ENCODE results near the gene PRKCE. TPM values are rescaled to one million over a fixed set of nuclear protein-coding genes. Genes with fewer than 3 reads are reported as not detected.

PRKCE gene
- total RNA-seq, 1 experiment from 2014 or later = 2.4 TPM

- Histone ChIP-seq H3K4me3 (ENCODE audit: low read depth, low read length, poor library complexity, severe bottlenecking) (no peak overlapping the region), H3K27me3 (replicated peaks; ENCODE audit: insufficient read depth, low read depth, low read length, poor library complexity) (no peaks in the 10 kb centered on the region), H3K4me1 (ENCODE audit: insufficient read depth, low read length, poor library complexity, severe bottlenecking) (peaks cover 38% of the 10 kb centered on the region), H3K27ac (ENCODE audit: low read depth, low read length, poor library complexity, severe bottlenecking) (no peak overlapping the region), H3K9me3 (ENCODE audit: low read depth, low read length, poor library complexity, severe bottlenecking) (no peaks in the 10 kb centered on the region), H3K36me3 (ENCODE audit: insufficient read depth, low read length, poor library complexity, severe bottlenecking) (no peaks in the 10 kb centered on the region)
- 0 out of 2 replicates have a peak, but pooled peaks have one; percentile 16 for TF ChIP-seq CTCF (conservative IDR thresholded peaks at IDR 0.05; ENCODE audit: low read depth, low read length)
- TF ChIP-seq EZH2 (IDR thresholded peaks at IDR 0.05; ENCODE audit: borderline replicate concordance, low read depth, low read length, poor library complexity, severe bottlenecking) = no peak
- intact Hi-C loops (cut with micrococcal nuclease; ENCODE audit: unreplicated experiment) = no loop called here
- BruUV-seq (replicated peaks) = no TSS peak
- no peak for DNase-seq (ENCODE audit: low spot score)
- ChIA-PET CTCF (interaction anchor here (0.9 kb wide), 1 partner anchor 293 kb away, joined by 6 read pairs; no protein-coding TSS in a partner anchor), POLR2A (ENCODE audit: low non-redundant PET) (no interaction called here)
Observed at GRCh38 chr2:45943219-45944044, 292.0 kb downstream of the PRKCE start.

GRCh38 chr2:45944074-45944473 lies 292.6 kb downstream of the PRKCE start:
- no peak for TF ChIP-seq EZH2 (IDR thresholded peaks at IDR 0.05; ENCODE audit: borderline replicate concordance, low read depth, low read length, poor library complexity, severe bottlenecking)
- TF ChIP-seq CTCF (conservative IDR thresholded peaks at IDR 0.05; ENCODE audit: low read depth, low read length) = no peak
- H3K4me3 ChIP-seq (ENCODE audit: low read depth, low read length, poor library complexity, severe bottlenecking) = no peak overlapping the region
- no peaks in the 10 kb centered on the region for H3K36me3 ChIP-seq (ENCODE audit: insufficient read depth, low read length, poor library complexity, severe bottlenecking)
- BruUV-seq (replicated peaks) = no TSS peak
- intact Hi-C loops (cut with micrococcal nuclease; ENCODE audit: unreplicated experiment) = no loop called here
- DNase-seq (ENCODE audit: low spot score) = peak; percentile 42
- no peaks in the 10 kb centered on the region for H3K9me3 ChIP-seq (ENCODE audit: low read depth, low read length, poor library complexity, severe bottlenecking)
- ChIA-PET CTCF (interaction anchor here (0.9 kb wide), 1 partner anchor 294 kb away, joined by 6 read pairs; no protein-coding TSS in a partner anchor), POLR2A (ENCODE audit: low non-redundant PET) (no interaction called here)
- H3K27me3 ChIP-seq (replicated peaks; ENCODE audit: insufficient read depth, low read depth, low read length, poor library complexity) = no peaks in the 10 kb centered on the region
- H3K4me1 ChIP-seq (ENCODE audit: insufficient read depth, low read length, poor library complexity, severe bottlenecking) = peaks cover 32% of the 10 kb centered on the region
- H3K27ac ChIP-seq (ENCODE audit: low read depth, low read length, poor library complexity, severe bottlenecking) = no peak overlapping the region

- ChIA-PET CTCF (no interaction called here), POLR2A (ENCODE audit: low non-redundant PET) (no interaction called here)
- no TSS peak for BruUV-seq (replicated peaks)
- Histone ChIP-seq H3K9me3 (ENCODE audit: low read depth, low read length, poor library complexity, severe bottlenecking) (no peaks in the 10 kb centered on the region), H3K4me1 (ENCODE audit: insufficient read depth, low read length, poor library complexity, severe bottlenecking) (peaks cover 29% of the 10 kb centered on the region), H3K36me3 (ENCODE audit: insufficient read depth, low read length, poor library complexity, severe bottlenecking) (no peaks in the 10 kb centered on the region), H3K27ac (ENCODE audit: low read depth, low read length, poor library complexity, severe bottlenecking) (no peak overlapping the region), H3K27me3 (replicated peaks; ENCODE audit: insufficient read depth, low read depth, low read length, poor library complexity) (peaks cover 9% of the 10 kb centered on the region), H3K4me3 (ENCODE audit: low read depth, low read length, poor library complexity, severe bottlenecking) (no peak overlapping the region)
- no peak for DNase-seq (ENCODE audit: low spot score)
- intact Hi-C loops (cut with micrococcal nuclease; ENCODE audit: unreplicated experiment) = no loop called here
- TF ChIP-seq EZH2 (IDR thresholded peaks at IDR 0.05; ENCODE audit: borderline replicate concordance, low read depth, low read length, poor library complexity, severe bottlenecking) (no peak), CTCF (conservative IDR thresholded peaks at IDR 0.05; ENCODE audit: low read depth, low read length) (no peak)
Observed at GRCh38 chr2:45945302-45945717, 293.8 kb downstream of the PRKCE start.
